CD4-positive, alpha-beta T cell treated with Interleukin-15 for 4 hours (primary cell): Measurements from ENCODE around the gene KCNRG.
"Not testable (repeated sequence)": the region's sequence is repeated elsewhere in the genome, so short reads cannot be mapped to it uniquely, and the experiment has no call there.

Experiments
- DNase-seq: peaks from one replicate; pipeline ENCODE4 v3.0.0-alpha.2; 2020; ENCODE audit warnings: low spot score

Gene KCNRG, protein sequence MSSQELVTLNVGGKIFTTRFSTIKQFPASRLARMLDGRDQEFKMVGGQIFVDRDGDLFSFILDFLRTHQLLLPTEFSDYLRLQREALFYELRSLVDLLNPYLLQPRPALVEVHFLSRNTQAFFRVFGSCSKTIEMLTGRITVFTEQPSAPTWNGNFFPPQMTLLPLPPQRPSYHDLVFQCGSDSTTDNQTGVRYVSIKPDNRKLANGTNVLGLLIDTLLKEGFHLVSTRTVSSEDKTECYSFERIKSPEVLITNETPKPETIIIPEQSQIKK

DNA sequence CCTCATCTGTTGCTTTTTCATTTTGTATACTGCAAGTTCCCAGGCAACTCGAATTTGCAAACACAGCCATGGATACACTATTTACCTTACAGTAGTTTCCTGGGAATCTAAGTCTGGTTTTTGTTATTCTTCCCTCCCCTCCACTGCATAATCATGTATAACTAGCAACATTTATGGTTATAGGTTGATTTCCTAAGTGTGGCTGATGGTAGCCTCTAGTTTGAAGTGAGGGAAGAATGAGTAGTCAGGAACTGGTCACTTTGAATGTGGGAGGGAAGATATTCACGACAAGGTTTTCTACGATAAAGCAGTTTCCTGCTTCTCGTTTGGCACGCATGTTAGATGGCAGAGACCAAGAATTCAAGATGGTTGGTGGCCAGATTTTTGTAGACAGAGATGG lies at the start of gene KCNRG:
TSS of gene KCNRG (plus strand) at position 187 of the 400 bp plus-strand sequence. CDS start at position 237, 50 bp downstream.
- no peak for DNase-seq

DNA sequence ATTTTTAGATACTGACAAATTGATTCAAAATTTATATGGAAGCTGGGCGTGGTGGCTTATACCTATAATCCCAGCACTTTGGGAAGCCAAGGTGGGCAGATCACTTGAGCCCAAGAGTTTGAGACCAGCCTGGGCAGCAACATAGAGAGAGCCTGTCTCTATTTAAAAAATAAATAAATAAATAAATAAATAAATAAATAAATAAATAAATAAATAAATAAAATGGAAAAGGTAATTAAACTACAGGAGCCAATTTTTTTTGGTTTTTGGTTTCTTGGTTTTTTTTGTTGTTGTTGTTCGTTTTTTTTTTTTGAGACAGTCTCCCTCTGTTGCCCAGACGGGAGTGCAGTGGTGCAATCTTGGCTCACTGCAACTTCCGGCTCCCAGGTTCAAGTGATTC lies 47.8 kb upstream of the KCNRG start:
- no peak for DNase-seq

DNA sequence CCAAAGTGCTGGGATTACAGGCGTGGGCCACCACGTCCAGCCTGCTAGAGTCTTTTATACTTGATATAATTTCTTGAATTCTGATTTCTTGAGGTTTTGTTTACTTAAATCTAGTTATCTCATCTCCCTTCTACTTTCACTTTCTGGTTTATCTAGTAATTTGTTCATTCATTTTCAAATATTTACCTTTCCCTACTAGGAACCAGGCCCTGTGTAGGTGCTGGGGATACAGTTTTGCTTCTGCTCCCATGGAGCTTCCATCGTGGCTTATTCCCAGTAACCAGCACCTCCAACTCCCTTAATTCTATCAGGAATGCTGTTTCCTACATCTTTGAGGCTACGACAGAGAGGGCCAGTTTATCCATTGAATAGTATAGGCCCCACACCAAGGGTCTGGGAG lies 42.5 kb upstream of the KCNRG start:
- no peak for DNase-seq

DNA sequence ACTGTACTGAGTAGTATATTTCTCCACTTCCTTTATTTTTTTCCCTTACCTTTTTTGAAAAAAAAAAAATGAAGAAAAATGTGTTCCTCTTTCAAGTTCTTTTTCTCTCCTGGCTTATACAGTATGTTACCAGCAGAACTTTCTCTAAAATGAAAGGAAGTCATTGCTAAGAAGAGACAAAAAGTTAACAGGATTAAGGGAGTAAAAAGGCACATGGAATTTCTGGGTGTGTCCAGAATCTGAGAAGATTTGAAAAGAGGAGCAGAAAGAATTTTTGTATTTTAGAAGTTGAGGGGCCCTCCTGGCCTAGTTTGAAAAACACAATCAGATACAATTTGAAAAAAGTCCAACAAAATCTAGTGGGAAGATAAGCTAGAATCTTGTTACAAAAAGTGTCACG lies 39.4 kb upstream of the KCNRG start:
- no peak for DNase-seq

DNA sequence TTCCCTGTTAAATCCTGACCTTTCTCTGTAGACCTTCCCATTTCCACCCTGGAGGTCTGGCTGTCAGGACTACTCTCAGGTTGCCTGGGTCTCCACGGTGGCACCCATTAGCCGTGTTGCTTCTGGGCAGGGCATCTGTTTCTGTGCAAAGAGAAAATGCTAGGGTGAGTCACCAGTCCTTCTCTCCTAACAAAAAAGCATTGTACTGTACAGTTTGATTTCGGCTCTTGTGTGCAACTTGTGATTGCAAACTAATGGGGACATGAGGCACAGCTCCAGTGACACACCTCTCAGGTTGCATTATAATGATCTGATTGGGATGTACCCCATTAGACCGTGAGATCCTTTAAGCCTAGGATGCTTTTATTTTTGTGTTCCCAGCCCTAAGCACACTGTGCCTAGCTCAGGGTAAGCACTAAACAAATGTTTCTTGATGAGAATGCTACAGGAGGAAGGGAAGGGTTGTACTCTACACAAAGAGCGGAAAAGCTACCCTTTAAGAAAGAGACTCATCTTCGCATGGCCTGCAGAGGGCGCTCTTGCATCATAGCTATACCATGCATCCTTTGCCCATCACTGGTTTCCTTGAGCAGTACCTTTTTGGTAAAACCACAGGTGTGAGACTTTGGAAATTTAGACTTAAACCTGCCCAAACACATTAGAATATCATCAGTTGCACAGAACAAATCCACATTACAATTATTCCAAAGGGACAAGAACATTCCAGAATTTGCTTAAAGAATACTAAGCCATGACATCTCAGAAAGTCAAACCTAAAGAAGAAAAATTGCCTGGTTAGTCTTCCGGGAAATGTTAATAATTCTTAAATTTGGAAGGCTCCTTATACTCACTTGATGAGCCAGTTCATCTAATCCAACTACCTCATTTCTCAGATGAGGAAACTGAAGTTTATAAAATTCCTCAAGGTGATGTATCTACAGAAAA lies 38.7 kb upstream of the KCNRG start:
- peak; percentile 73 for DNase-seq

DNA sequence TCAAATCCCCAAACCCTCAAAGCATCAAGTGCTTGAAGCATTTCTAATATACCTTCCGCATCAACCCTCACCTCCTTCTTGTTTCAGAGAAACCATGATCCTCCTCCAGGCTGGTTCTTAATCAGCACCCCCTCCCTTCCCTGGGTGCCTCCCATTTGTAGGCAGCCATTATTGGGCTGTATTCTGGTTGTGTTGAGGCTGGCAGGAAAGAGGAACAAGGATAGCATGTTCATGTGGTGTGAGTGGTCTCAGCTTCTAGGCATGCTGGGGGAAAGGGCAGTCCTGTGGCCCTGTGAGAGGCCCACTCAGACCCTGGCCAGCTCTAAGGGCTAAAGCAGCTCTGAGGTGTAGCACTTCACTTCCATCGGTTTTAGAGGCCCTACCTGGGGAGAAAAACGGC lies 37.3 kb upstream of the KCNRG start:
- no peak for DNase-seq

DNA sequence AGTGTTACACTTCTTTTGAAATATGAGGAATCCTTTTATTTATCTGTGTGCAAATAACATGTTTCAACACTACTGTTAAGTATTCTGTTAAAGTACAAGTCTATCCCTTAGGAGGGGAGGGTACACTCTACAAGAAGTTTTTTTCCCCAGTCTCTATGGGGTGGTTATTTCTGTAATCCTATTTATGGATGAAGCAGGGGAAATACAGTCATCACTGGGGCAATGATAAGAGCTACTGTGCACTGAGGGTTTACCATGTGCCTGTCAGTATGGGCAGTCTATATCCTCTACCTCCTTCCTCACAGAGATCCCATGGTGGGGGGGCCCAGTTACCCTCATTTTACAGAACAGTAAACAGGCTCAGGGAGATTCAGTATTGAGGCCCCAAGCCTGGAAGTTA lies 35.0 kb upstream of the KCNRG start:
- DNase-seq = no peak

DNA sequence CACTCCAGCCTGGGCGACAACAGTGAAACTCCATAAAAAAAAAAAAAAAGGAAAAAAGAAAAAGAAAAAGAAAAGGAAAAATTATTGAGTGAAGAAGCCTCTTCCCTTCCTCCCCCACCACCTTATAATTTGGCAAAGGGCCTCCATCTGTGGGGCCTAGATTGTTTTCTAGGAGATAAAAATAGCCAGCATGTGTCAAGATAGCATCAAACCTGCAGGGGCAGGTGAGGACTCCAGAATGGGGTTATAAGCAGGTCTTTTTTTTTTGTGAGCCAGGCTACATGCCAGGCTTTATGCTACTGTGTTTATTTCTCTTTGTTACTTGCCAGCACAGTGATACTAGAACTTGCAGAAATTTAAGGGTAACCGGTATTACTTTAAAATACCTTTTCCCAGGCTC lies 30.1 kb upstream of the KCNRG start:
- no peak for DNase-seq

DNA sequence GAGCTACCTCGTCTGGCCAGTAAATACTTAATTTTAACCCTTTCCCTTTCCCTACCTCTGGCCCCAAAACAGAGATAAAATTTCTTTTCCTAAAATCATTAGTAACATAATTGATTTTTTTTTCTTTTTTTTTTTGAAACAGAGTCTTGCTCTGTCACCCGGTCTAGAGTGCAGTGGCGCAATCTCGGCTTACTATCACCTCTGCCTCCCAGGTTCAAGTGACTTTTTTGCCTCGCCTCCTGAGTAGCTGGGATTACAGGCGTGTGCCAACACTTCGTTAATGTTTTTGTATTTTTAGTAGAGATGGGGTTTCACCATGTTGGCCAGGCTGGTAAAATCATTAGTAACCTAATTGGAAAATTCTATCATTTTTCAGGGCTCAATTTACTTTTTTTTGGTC lies 28.8 kb upstream of the KCNRG start:
- DNase-seq = no peak

DNA sequence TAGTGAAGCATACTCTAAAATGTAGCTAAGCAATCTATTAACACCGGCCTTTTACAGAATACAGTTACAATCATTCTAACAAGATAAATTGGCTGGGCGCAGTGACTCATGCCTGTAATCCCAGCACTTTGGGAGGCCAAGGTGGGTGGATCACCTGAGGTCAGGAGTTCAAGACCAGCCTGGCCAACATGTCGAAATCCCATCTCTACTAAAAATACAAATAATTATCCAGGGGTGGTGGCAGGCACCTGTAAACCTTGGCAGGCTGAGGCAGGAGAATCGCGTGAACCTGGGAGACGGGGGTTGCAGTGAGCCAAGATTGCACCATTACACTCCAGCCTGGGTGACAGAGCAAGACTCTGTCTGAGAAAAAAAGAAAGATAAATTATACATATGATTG lies 24.6 kb upstream of the KCNRG start:
- not testable (repeated sequence) for DNase-seq

DNA sequence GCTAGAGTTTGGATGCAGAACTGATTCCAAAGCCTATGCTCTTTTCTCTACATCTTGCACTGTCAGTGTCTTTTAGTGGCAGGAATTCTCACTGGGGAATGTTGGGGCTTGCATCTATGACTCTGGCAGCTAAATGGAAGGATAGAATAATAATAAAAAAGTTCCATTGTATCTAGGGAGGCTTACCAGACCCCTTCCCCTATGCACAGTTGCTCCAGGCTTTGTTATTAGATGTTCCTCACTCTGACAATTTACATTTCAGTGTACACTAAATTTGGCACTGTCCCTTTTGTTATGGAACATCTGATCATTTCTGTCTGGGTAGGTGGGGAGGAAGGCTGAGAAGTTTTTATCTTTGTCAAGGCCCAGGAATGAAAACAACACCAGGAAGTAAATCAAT lies 22.1 kb upstream of the KCNRG start:
- no peak for DNase-seq

DNA sequence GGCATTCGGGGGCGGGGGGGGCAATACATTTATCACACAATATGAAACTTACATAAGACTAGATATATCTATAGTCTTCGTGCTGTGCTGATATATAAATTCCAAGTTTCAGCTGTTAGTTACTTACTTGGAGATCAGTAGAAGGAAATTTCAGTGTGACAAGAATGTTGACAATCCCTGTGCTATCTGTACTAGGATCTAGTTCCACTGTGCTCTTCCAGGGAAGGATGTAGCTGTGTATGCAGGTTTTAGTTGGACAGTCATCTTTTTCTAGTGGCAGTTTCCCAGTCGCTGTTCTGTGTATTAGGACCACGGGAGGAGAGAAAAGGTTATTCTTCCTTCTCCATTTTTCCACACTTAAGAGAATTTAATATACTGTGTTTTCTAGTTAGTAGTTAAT lies 21.6 kb upstream of the KCNRG start:
- DNase-seq = no peak

DNA sequence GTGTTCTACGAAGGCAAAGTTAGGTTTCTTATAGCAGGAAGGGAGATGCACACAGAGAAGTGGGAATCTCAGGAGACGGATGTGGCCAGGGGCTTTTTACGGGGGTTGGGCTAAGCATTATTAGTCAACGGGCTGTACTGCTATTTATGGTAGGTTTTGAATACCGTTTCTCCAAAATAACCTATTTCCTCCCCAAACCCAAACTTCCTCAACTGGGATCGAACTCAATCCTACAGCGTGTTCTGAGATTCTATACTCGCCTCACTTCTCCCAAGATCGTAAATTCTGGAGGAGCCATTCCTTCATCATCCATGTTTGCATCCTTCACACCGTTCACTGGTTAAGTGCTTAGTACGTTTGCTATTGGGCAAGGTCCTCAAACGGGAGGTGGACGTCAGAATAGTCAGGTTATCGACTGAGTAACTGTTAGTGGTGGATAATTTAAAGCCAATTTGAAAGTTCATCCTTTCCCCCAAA lies 19.6 kb upstream of the KCNRG start:
- DNase-seq = no peak

DNA sequence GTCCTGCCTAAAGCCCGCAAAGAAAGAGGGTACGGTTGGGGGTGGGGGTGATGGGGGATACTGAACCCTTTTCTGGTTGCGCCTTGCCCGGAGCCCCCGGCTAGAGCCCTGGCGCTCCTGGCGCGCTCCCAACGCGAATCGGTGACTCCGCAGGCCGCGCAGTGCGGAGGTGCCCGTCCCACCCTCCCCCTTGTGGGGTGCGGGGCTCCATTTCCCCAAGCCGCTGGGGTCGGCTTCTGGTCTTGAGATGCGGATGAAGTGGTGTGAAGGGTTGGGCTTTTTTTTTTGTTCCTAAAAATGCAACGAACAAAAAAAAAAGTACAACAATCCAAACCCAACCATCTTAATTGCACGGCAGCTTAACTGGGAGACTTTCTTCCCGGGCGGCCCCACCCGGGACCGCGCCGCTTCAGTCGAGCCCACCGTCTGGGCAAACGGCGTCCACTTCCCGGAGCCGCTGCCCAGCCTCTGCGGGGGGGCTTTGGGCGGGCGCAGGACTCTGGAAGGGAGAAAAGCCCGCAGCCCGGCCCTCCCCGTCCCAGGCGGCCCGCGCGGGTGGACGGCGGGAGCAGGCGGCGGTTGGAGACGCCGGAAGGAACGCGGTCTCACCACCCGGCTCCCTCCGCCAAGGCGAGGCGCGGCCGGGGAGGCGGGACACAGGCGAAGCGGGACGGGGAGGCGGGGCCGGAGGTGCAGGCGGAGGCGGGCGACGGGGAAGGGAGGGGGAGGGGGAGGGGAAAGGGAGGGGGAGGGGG lies 18.9 kb upstream of the KCNRG start:
- peak; percentile 84 for DNase-seq

DNA sequence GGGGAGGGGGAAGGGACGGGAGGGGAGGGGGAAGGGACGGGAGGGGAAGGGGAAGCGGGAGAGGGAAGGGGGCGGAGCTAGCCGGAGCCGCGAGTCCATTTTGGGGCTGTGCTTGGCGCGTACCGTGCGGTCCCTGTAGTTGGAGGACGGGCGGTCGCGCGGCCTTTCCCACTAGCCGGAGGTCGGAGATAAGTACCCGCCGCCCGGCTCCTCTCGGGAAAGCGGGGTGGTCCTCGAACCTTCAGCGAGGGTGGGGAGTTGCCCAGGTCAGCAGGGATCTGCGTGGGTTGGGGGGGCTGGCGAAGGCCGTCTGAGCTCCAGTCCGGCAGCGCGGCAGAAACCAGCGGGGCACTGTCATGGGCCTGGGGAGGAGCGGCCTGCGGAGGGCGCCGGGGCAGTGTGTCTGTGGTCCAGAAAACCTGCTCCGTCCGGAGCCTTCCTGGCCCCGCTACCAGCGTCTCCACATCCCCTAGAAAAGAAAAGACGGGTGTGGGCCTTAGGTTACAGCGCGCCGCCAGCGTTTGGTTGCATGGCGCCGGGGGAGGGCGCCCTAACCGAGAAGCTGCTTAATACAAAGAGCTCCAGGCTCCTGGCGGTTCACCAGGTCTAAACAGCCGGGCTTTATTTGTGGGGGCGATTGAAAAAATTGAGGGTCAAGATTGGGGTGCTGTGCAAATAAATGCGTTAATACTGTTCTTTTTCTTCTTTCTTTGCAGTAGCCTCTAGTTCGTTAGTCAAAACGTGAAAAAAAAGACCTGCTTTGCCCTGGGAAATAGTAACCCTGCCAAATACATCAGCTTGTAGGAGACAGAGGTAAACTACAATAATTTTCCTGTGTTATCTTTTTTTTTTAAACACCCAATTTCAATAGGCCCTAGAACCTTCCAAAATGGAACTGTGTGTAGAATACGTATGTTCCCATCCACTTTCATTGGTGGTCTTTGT lies 18.0 kb upstream of the KCNRG start, which contains the start of gene TRIM13:
TSS of gene TRIM13 (plus strand) at position 92 of the 945 bp plus-strand sequence. CDS start 14,899 bp downstream, outside the sequence.
- DNase-seq = peak; percentile 82

DNA sequence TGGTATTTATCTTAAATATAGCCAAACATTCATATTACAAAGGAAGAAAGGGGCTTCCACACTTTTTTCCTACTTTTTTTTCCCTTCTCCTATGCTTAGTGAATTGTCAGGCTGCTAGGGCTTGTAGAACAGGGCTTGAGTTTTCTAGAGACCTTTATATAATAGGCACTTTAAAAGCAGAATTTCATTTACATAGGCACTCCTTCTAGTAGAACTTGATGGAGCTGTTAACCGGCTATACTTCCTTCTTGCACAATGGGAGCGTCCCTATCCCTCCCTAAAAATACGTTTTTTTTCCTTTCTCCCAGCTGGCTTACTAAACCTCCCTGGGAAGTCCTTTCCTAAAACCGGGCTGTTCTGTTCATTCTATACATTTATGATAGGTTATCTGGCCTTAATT lies 17.3 kb upstream of the KCNRG start:
- DNase-seq = no peak

DNA sequence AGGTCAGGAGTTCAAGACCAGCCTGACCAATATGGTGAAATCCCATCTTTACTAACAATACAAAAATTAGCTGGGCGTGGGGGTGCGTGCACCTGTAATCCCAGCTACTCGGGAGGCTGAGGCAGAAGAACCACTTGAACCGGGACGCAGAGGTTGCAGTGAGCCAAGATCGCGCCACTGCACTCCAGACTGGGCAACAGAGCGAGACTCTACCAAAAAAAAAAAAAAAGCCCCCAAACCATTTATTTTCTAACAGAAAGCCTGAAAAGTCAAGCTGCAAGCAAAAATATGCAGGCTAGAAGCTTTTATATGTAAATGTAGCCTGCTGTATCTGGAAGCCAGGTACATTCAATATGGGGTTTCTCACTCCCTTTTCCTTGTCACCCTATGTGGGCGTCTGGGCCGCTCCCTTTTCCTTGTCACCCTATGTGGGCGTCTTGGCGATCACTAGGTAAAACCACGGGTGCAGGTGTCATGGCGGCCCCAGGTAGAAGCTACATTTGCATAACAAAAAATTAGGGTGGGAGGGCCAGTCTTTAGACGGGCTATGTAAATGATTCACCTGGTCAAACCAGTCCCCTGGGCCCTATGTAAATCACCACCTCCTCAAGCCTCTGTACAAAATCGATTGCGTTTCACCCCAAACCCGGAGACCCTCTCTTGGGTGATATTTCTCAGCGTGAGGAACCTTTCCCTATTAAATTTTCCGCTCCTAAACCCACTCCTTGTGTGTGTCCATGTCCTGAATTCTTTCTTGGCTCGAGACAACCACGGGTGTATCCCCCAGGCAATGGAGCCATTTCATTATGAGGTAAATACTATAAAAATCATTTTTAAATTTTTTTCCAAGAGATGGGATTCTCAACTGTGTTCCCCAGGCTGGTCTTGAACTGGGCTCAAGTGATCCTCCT lies 16.3 kb upstream of the KCNRG start:
- DNase-seq = no peak

DNA sequence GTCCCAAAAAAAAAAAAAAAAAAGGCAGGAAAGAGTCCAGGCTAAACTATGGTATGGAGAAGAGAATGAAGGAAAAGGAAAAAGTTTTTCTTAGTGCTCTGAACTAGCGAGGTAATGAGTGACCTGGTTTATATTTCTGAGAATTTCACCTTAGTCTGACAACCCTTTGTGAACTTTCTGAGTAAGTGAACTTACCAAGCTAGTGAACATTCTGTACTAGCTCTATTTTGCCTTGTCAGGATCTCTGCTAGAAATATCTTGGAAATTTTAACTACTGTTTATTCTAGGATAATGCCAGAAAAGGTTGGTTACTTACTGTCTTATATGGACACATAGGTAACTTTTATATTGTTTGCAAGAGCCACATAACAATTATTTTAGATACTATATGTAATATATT lies 14.0 kb upstream of the KCNRG start:
- no peak for DNase-seq

DNA sequence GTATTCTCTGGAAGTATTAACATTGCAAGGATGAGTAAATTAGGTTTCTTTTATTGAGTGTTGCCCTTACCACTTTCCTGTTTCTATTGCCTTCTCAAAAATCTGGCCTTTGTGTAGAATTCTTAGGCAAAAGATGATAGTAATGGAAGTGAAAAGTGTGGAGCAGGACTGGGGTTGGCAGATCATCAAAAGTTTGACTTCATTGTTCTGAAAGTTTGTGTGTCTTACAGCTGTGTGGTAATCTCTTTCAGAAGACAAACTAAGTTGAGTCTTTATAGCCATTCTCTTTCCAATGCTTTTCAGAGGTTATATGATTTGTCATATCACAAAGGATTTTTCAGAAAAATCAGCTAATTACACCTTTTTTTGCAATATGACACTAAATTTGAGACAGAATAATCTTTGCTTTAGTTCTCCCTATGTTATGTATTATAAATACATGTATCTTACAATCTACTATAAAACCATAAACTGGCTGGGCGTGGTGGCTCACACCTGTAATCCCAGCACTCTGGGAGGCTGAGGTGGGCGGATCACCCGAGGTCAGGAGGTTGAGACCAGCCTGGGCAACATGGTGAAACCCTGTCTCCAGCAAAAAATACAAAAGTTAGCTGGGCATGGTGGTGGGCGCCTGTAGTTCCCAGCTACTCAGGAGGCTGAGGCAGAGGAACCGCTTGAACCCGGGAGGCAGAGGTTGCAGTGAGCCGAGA lies 8.7 kb upstream of the KCNRG start:
- DNase-seq = no peak
